ENCODE measurements around the gene UBR1. TPM values are rescaled to one million over a fixed set of nuclear protein-coding genes. Genes with fewer than 3 reads are reported as not detected.
"Not testable (repeated sequence)": the region's sequence is repeated elsewhere in the genome, so short reads cannot be mapped to it uniquely, and the experiment has no call there.

The UBR1 gene
- total and polyA plus RNA-seq, 7 donors, result 4.8 to 25.1 (median 20.4) TPM

DNA sequence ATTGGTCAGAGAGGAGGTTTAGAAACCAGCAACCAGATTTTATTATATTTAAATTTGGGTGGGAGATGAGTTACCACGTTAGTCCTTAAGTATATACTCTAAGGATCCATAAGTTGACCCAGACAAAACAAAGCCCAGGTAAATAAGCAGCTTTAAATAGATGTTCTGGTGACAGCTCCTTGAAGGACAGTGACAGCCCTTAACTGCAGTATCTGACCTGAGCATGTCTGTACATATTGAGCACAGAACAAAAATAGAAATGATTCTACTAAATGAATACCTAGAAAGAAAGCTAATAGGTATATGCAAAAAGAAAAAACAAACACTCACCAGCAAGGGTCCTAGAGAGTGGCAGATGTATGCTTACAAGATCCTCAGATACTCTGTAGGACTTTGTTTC, 63.0 kb downstream of the UBR1 start:
- Histone ChIP-seq H3K4me3 (no peak overlapping the region), H3K4me1 (no peaks in the 10 kb centered on the region), H3K36me3 (ENCODE audit: insufficient read depth in 1 of 2, low read depth in 1 of 2) (peaks cover 3 to 72% of the 10 kb centered on the region in 2 donors), H3K27ac (no peak overlapping the region), H3K9me3 (no peaks in the 10 kb centered on the region), H3K27me3 (ENCODE audit: insufficient read depth in 3 of 3, low read length in 2 of 3) (no peaks in the 10 kb centered on the region)
- TF ChIP-seq, protein P1, sequence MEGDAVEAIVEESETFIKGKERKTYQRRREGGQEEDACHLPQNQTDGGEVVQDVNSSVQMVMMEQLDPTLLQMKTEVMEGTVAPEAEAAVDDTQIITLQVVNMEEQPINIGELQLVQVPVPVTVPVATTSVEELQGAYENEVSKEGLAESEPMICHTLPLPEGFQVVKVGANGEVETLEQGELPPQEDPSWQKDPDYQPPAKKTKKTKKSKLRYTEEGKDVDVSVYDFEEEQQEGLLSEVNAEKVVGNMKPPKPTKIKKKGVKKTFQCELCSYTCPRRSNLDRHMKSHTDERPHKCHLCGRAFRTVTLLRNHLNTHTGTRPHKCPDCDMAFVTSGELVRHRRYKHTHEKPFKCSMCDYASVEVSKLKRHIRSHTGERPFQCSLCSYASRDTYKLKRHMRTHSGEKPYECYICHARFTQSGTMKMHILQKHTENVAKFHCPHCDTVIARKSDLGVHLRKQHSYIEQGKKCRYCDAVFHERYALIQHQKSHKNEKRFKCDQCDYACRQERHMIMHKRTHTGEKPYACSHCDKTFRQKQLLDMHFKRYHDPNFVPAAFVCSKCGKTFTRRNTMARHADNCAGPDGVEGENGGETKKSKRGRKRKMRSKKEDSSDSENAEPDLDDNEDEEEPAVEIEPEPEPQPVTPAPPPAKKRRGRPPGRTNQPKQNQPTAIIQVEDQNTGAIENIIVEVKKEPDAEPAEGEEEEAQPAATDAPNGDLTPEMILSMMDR (IDR thresholded peaks at IDR 0.05), result no peak
- DNase-seq (no peak), ATAC-seq (peak; percentile 38 to 69 (median 55))
- 67 to 69% (median 68%) methylated on average over 1 of the region's 1 CpG for WGBS, 3 donors
- intact Hi-C loops (cut with DNase I), result no loop called here

DNA sequence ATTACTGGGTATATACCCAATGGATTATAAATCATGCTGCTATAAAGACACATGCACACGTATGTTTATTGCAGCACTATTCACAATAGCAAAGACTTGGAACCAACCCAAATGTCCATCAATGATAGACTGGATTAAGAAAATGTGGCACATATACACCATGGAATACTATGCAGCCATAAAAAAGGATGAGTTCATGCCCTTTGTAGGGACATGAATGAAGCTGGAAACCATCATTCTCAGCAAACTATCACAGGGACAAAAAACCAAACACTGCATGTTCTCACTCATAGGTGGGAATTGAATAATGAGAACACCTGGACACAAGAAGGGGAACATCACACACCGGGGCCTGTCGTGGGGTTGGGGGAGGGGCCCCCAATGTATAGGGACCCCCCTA, 64.8 kb downstream of the UBR1 start:
- H3K9me3 ChIP-seq; H3K4me1 ChIP-seq; H3K4me3 ChIP-seq; ATAC-seq; H3K27ac ChIP-seq; intact Hi-C loops (cut with DNase I); DNase-seq; H3K27me3 ChIP-seq (ENCODE audit: insufficient read depth in 3 of 3, low read length in 2 of 3): not testable (repeated sequence)
- H3K36me3 ChIP-seq (ENCODE audit: insufficient read depth in 1 of 2, low read depth in 1 of 2), result peaks cover 2 to 72% of the 10 kb centered on the region in 2 donors
- 97 to 100% (median 97%) methylated on average over 3 of the region's 3 CpGs for WGBS, 3 donors

DNA sequence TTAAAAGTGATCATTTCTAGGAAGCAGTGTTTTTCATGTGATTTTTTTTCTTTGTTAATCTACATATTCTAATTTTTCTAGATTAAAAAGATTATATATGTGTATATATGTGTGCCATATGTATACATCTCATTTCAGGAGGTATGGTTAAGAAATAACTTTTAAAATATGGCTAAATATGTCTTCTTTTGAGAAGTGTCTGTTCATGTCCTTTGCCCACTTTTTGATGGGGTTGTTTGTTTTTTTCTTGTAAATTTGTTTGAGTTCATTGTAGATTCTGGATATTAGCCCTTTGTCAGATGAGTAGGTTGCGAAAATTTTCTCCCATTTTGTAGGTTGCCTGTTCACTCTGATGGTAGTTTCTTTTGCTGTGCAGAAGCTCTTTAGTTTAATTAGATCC, 70.6 kb downstream of the UBR1 start:
- WGBS, 3 donors, result no CpG with 5 or more reads among the region's 1 CpG
- H3K4me3 ChIP-seq; DNase-seq; H3K9me3 ChIP-seq; ATAC-seq; intact Hi-C loops (cut with DNase I); H3K27me3 ChIP-seq (ENCODE audit: insufficient read depth in 3 of 3, low read length in 2 of 3); H3K27ac ChIP-seq; H3K4me1 ChIP-seq: not testable (repeated sequence)
- peaks cover 0 to 75% of the 10 kb centered on the region in 2 donors for H3K36me3 ChIP-seq (ENCODE audit: insufficient read depth in 1 of 2, low read depth in 1 of 2)

DNA sequence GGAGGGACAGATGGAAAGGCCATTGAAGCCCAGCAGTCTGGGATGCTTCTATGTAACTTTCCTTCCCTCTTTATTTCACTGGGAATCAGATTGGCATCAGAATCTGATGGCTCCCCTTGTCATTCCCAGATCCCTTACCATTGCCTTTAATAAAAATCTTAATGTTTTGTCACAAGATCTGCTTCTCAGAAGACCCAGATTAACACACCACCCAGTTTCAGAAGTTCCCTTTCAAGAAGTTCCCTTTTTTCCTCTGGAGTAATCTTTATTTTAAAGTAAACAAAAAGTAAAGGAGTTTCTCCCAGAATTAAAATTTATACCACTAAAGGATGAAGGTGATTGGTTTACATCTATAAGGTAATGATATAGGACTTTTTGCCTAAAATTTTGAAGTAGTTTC, 76.4 kb downstream of the UBR1 start:
- ATAC-seq (no peak), DNase-seq (no peak)
- TF ChIP-seq, protein P1 (IDR thresholded peaks at IDR 0.05), result no peak
- Histone ChIP-seq H3K27ac (no peak overlapping the region), H3K9me3 (no peaks in the 10 kb centered on the region), H3K36me3 (ENCODE audit: insufficient read depth in 1 of 2, low read depth in 1 of 2) (peaks cover 2 to 97% of the 10 kb centered on the region in 2 donors), H3K4me3 (no peak overlapping the region), H3K4me1 (no peaks in the 10 kb centered on the region), H3K27me3 (ENCODE audit: insufficient read depth in 3 of 3, low read length in 2 of 3) (no peaks in the 10 kb centered on the region)
- intact Hi-C loops (cut with DNase I), result loop anchor here (10.0 kb wide), 2 partner anchors 45 to 55 kb away; no protein-coding TSS in a partner anchor

DNA sequence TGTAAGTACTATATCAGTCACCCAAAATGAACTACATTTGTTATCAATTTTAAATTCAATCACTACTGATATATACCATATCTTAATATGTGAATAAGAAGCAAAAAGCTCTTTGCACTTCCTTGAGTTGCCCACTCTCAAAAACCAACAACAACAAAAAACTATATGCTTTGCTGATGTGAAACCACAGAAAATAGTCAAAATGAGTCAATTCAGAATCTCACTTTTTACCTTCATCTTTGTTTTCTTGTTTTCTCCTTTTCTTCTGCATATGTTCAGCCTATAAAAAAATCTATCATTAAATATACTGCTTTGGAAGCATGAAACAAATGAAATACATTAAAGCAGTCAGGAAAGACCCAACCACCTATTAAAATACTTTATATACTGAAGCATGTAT, 80.7 kb downstream of the UBR1 start:
- H3K27me3 ChIP-seq (ENCODE audit: insufficient read depth in 3 of 3, low read length in 2 of 3), result no peaks in the 10 kb centered on the region
- H3K9me3 ChIP-seq, result no peaks in the 10 kb centered on the region
- intact Hi-C loops (cut with DNase I), result loop anchor here (10.0 kb wide), 2 partner anchors 50 to 60 kb away; no protein-coding TSS in a partner anchor
- H3K4me1 ChIP-seq, result no peaks in the 10 kb centered on the region
- DNase-seq (no peak), ATAC-seq (no peak)
- H3K36me3 ChIP-seq (ENCODE audit: insufficient read depth in 1 of 2, low read depth in 1 of 2), result peaks cover 2 to 98% of the 10 kb centered on the region in 2 donors
- H3K4me3 ChIP-seq, result no peak overlapping the region
- H3K27ac ChIP-seq, result no peak overlapping the region
- TF ChIP-seq, protein P1 (IDR thresholded peaks at IDR 0.05), result no peak

DNA sequence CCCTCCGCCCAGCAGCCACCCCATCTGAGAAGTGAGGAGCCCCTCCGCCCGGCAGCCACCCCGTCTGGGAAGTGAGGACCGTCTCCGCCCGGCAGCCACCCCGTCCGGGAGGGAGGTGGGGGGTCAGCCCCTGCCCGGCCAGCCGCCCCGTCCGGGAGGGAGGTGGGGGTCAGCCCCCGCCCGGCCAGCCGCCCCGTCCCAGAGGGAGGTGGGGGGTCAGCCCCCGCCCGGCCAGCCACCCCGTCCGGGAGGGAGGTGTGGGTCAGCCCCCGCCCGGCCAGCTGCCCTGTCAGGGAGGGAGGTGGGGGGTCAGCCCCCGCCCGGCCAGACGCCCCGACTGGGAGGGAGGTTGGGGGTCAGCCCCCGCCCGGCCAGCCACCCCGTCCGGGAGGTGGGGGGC, 91.2 kb downstream of the UBR1 start:
- H3K4me3 ChIP-seq; DNase-seq; H3K27ac ChIP-seq; ATAC-seq; H3K4me1 ChIP-seq; H3K9me3 ChIP-seq; intact Hi-C loops (cut with DNase I); H3K27me3 ChIP-seq (ENCODE audit: insufficient read depth in 3 of 3, low read length in 2 of 3): not testable (repeated sequence)
- peaks cover 0 to 84% of the 10 kb centered on the region in 2 donors for H3K36me3 ChIP-seq (ENCODE audit: insufficient read depth in 1 of 2, low read depth in 1 of 2)
- WGBS, 3 donors, result 88 to 95% (median 93%) methylated on average over 22 to 31 of the region's 31 CpGs
